Astrocyte (in vitro differentiated cells and primary cell): Measurements from ENCODE around the gene ITCH. TPM values are rescaled to one million over a fixed set of nuclear protein-coding genes. Genes with fewer than 3 reads are reported as not detected.

Experiments used
- DNase-seq: peaks from one replicate; pipeline ENCODE4 v3.0.0-alpha.2; 2010; ENCODE audit warnings: low read depth
- FAIRE-seq: peaks from 2 replicates; lab custom pipeline; 2011; peaks lifted over from hg19 to GRCh38; lab: Jason Lieb, UNC
- H2AFZ ChIP-seq: 2 replicates; pipeline ENCODE4 v1.6.0; 2012; ENCODE audit warnings: low read depth, low read length, inconsistent platforms
- H3K27ac ChIP-seq: 2 replicates; pipeline ENCODE4 v1.5.1; 2011; ENCODE audit warnings: low read depth, low read length, inconsistent platforms
- H3K27me3 ChIP-seq: 2 replicates; pipeline ENCODE4 v1.6.0; 2011; ENCODE audit warnings: low read length, inconsistent platforms; ENCODE audit not compliant: insufficient read depth
- H3K36me3 ChIP-seq: 2 replicates; pipeline ENCODE4 v1.5.1; 2011; ENCODE audit warnings: low read length, inconsistent platforms; ENCODE audit not compliant: insufficient read depth
- H3K4me1 ChIP-seq: 2 replicates; pipeline ENCODE4 v1.5.1; 2011; ENCODE audit warnings: low read length, inconsistent platforms; ENCODE audit not compliant: insufficient read depth
- H3K4me2 ChIP-seq: 2 replicates; pipeline ENCODE4 v1.6.0; 2012; ENCODE audit warnings: low read length, inconsistent platforms
- H3K4me3 ChIP-seq: 2 replicates; pipeline ENCODE4 v1.5.1; 2011; ENCODE audit warnings: low read depth, mild to moderate bottlenecking, low read length, inconsistent platforms; ENCODE audit not compliant: insufficient read depth
- H3K79me2 ChIP-seq: 2 replicates; pipeline ENCODE4 v1.6.0; 2012; ENCODE audit warnings: mild to moderate bottlenecking, low read length, inconsistent platforms; ENCODE audit not compliant: insufficient read depth
- H3K9ac ChIP-seq: 2 replicates; pipeline ENCODE4 v1.6.0; 2012; ENCODE audit warnings: mild to moderate bottlenecking, low read length, inconsistent platforms
- H3K9me3 ChIP-seq: 2 replicates; pipeline ENCODE4 v1.5.1; 2012; ENCODE audit warnings: low read depth, mild to moderate bottlenecking, low read length, inconsistent platforms; ENCODE audit not compliant: insufficient read depth
- H4K20me1 ChIP-seq: 2 replicates; pipeline ENCODE4 v1.6.0; 2012; ENCODE audit warnings: low read length, inconsistent platforms; ENCODE audit not compliant: insufficient read depth
- H3K27ac Mint-ChIP-seq: one replicate; pipeline ENCODE4 v1.8.0; 2021; ENCODE audit warnings: mild to moderate bottlenecking, mixed read lengths; ENCODE audit not compliant: unreplicated experiment
- H3K27me3 Mint-ChIP-seq: one replicate; pipeline ENCODE4 v1.8.0; 2021; ENCODE audit warnings: low read depth, mixed read lengths; ENCODE audit not compliant: unreplicated experiment
- H3K36me3 Mint-ChIP-seq: one replicate; pipeline ENCODE4 v1.8.0; 2021; ENCODE audit warnings: low read depth, mixed read lengths; ENCODE audit not compliant: unreplicated experiment
- H3K4me1 Mint-ChIP-seq: one replicate; pipeline ENCODE4 v1.8.0; 2021; ENCODE audit warnings: low read depth, mixed read lengths; ENCODE audit not compliant: unreplicated experiment
- H3K4me3 Mint-ChIP-seq: one replicate; pipeline ENCODE4 v1.8.0; 2021; ENCODE audit warnings: mild to moderate bottlenecking, moderate library complexity, mixed read lengths; ENCODE audit not compliant: unreplicated experiment
- H3K9me3 Mint-ChIP-seq: one replicate; pipeline ENCODE4 v1.8.0; 2021; ENCODE audit warnings: mild to moderate bottlenecking, mixed read lengths; ENCODE audit not compliant: unreplicated experiment
- EZH2 ChIP-seq: IDR thresholded peaks from 2 replicates; pipeline ENCODE4 v1.6.1; 2012; ENCODE audit warnings: mild to moderate bottlenecking, low read length, inconsistent platforms; ENCODE audit not compliant: insufficient read depth
- total RNA-seq: library from RNA; stranded (reverse); gene quantifications from 2 replicates; pipeline ENCODE4 v1.2.1, GENCODE V29; 2021
- TF ChIP-seq, protein P1 (sequence below): IDR thresholded peaks from 2 replicates; pipeline ENCODE4 v1.5.1; 2011; ENCODE audit warnings: low read depth, mild to moderate bottlenecking, inconsistent platforms, low read length, moderate library complexity; ENCODE audit not compliant: insufficient read depth

Gene ITCH
- total RNA-seq, 1 donor from 2014 or later = 79.0 TPM

DNA sequence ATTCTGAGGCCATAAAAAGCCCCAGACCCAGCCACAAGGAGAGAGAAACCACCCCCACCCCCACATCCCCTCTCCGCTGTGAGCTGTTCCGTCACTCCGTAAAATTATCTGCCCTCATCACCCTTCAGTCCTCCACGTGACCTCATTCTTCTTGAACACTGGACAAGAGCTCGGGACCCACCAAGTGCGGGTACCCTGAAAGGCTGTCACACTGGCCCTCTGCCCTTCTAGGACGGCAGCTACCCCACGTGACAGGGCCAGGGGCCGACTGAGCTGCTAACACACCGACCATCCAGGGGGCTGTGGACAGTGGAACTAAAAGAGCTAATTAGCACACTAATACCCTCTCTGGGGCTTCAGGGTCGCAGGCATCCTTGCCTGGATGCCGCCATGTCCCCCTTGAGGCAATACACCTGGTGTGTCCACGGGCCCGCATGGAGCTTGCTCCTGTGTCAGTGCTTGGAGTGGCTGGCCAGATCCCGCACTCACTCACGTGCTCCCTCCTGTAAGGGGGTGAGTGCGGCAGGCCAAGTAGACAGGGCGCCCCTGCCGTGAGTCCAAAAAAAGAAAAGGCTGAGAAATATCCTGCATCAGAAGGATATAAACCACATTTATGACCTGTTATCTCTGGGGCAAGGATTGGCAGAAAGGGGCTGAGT lies 30.7 kb upstream of the ITCH start:
- Histone ChIP-seq H3K4me3 (no peak overlapping the region), H4K20me1 (no peaks in the 10 kb centered on the region), H3K79me2 (no peaks in the 10 kb centered on the region), H3K36me3 (no peaks in the 10 kb centered on the region), H3K27ac (no peak overlapping the region), H2AFZ (no peak overlapping the region), H3K4me2 (no peak overlapping the region), H3K9ac (no peak overlapping the region), H3K9me3 (no peaks in the 10 kb centered on the region), H3K4me1 (peaks cover 9% of the 10 kb centered on the region), H3K27me3 (no peaks in the 10 kb centered on the region)
- H3K4me1 Mint-ChIP-seq = peaks cover 10% of the 10 kb centered on the region
- TF ChIP-seq, protein P1, sequence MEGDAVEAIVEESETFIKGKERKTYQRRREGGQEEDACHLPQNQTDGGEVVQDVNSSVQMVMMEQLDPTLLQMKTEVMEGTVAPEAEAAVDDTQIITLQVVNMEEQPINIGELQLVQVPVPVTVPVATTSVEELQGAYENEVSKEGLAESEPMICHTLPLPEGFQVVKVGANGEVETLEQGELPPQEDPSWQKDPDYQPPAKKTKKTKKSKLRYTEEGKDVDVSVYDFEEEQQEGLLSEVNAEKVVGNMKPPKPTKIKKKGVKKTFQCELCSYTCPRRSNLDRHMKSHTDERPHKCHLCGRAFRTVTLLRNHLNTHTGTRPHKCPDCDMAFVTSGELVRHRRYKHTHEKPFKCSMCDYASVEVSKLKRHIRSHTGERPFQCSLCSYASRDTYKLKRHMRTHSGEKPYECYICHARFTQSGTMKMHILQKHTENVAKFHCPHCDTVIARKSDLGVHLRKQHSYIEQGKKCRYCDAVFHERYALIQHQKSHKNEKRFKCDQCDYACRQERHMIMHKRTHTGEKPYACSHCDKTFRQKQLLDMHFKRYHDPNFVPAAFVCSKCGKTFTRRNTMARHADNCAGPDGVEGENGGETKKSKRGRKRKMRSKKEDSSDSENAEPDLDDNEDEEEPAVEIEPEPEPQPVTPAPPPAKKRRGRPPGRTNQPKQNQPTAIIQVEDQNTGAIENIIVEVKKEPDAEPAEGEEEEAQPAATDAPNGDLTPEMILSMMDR = no peak
- no peak for TF ChIP-seq EZH2
- no peaks in the 10 kb centered on the region for H3K27me3 Mint-ChIP-seq
- no peak overlapping the region for H3K4me3 Mint-ChIP-seq
- no peaks in the 10 kb centered on the region for H3K36me3 Mint-ChIP-seq
- no peak overlapping the region for H3K27ac Mint-ChIP-seq
- DNase-seq = no peak
- FAIRE-seq = no peak
- no peaks in the 10 kb centered on the region for H3K9me3 Mint-ChIP-seq

DNA sequence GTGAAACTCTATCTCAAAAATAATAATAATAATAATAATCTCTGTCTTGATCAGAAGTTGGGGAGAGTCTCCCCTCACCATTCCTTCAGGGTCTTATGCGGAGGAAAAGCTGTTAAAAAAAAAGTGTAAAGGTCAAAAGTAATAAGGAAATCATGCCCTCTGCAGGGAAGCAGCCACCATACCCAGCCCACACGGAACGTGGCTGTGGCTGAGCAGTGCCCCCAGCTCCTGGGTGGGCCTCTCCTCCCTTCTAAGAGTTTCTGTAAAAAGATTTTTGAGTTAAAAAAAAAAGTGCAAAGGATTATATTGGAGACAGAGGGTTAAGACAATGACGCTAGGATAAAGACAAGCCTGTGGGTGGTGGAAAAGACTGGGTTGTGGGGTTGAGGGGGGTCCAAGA lies 29.3 kb upstream of the ITCH start:
- Histone ChIP-seq H3K27me3 (no peaks in the 10 kb centered on the region), H3K4me1 (peaks cover 9% of the 10 kb centered on the region), H3K4me2 (no peak overlapping the region), H3K79me2 (no peaks in the 10 kb centered on the region), H3K27ac (no peak overlapping the region), H4K20me1 (no peaks in the 10 kb centered on the region), H3K4me3 (no peak overlapping the region), H3K9ac (no peak overlapping the region), H3K36me3 (no peaks in the 10 kb centered on the region), H2AFZ (no peak overlapping the region), H3K9me3 (no peaks in the 10 kb centered on the region)
- peaks cover 7% of the 10 kb centered on the region for H3K4me1 Mint-ChIP-seq
- H3K4me3 Mint-ChIP-seq = no peak overlapping the region
- no peak for FAIRE-seq
- no peak for TF ChIP-seq EZH2
- TF ChIP-seq, protein P1 = no peak
- no peak for DNase-seq
- no peak overlapping the region for H3K27ac Mint-ChIP-seq
- H3K27me3 Mint-ChIP-seq = no peaks in the 10 kb centered on the region
- no peaks in the 10 kb centered on the region for H3K9me3 Mint-ChIP-seq
- H3K36me3 Mint-ChIP-seq = no peaks in the 10 kb centered on the region

DNA sequence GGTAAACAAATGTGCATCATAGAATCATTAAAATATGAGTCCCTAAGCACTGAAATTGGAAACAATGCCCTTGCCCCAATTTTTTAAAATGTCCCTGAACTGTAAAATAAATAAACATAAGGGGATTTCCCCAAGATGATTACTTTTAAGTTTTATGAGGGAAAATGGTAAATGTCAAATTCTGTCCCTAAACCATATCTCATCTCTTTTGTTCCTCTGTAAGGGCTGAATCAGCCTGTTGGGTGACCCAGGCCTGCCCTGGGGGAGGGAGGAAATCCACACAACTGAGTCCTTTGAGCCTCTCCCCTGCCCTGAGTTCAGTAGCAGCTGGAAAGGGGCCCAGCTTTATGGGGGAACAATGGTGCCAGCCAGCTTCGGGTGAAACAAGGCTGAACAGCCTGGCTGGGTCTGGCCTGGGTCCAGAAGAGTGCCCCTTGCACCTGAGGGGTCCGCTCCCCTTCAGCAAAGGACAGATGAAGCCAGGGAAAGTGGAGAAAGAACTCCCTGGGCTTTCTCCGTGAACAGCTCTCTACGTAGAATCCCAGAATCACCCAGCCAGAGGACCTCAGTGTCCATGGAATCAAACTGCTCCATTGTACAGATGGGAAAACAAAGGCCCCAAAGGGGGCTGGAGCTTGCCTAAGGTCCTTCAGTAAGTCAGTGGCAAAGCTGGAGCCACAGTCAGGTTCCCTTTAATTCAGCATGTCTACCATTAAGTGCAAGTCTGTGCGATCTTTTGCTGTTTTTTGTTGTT lies 28.2 kb upstream of the ITCH start:
- Mint-ChIP-seq H3K27ac (peak overlapping the region; percentile 81), H3K9me3 (no peaks in the 10 kb centered on the region), H3K4me3 (no peak overlapping the region), H3K4me1 (peaks cover 7% of the 10 kb centered on the region), H3K36me3 (no peaks in the 10 kb centered on the region), H3K27me3 (no peaks in the 10 kb centered on the region)
- no peak for TF ChIP-seq EZH2
- TF ChIP-seq, protein P1 = no peak
- Histone ChIP-seq H3K4me1 (peaks cover 9% of the 10 kb centered on the region), H3K27ac (no peak overlapping the region), H4K20me1 (no peaks in the 10 kb centered on the region), H3K27me3 (no peaks in the 10 kb centered on the region), H3K4me2 (no peak overlapping the region), H3K79me2 (no peaks in the 10 kb centered on the region), H3K9me3 (no peaks in the 10 kb centered on the region), H3K36me3 (no peaks in the 10 kb centered on the region), H3K4me3 (no peak overlapping the region), H3K9ac (no peak overlapping the region), H2AFZ (peak overlapping the region; percentile 1)
- DNase-seq (no peak), FAIRE-seq (no peak)
